HG02759 (cell line): Measurements from ENCODE around the gene CYBC1.

Experiments used
- ATAC-seq: cut with Tn5 transposase; IDR thresholded peaks from one replicate; pipeline ENCODE4 v1.9.1; 2021; ENCODE audit warnings: mild to moderate bottlenecking, moderate library complexity; ENCODE audit not compliant: unreplicated experiment

CYBC1 gene

GRCh38 chr17:82449131-82449882, 1.2 kb downstream of the CYBC1 start:
- ATAC-seq = peak; percentile 62

- ATAC-seq = no peak
Observed at GRCh38 chr17:82447876-82448275, 2.7 kb downstream of the CYBC1 start.

DNA sequence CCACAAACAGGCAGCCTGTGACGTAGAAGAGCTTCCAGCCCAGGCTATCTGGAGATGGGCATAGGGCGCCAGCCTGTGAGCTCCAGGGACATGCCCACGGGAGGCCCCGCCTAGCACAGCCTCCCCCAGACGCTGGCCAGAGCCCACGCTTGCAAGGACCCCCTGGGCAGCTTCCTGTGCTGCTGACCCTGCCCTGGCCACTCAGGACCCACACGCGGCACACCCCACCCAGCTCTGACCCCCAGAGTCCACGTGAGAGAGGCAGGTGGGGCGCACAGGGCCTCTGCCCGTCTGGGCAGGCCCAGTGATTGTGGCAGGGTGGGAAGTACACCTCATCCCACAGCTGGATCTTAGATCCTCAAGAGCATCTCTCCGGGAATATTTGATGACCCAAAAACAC, 3.9 kb downstream of the CYBC1 start:
- ATAC-seq = no peak

- no peak for ATAC-seq
Observed at GRCh38 chr17:82446124-82446523, 4.4 kb downstream of the CYBC1 start.

GRCh38 chr17:82445542-82445941, 5.0 kb downstream of the CYBC1 start:
- ATAC-seq = no peak

GRCh38 chr17:82444941-82445521, 5.5 kb downstream of the CYBC1 start:
- no peak for ATAC-seq

GRCh38 chr17:82444284-82444893, 6.2 kb downstream of the CYBC1 start:
- ATAC-seq = no peak

- no peak for ATAC-seq
Observed at GRCh38 chr17:82443465-82444283, 6.9 kb downstream of the CYBC1 start.

DNA sequence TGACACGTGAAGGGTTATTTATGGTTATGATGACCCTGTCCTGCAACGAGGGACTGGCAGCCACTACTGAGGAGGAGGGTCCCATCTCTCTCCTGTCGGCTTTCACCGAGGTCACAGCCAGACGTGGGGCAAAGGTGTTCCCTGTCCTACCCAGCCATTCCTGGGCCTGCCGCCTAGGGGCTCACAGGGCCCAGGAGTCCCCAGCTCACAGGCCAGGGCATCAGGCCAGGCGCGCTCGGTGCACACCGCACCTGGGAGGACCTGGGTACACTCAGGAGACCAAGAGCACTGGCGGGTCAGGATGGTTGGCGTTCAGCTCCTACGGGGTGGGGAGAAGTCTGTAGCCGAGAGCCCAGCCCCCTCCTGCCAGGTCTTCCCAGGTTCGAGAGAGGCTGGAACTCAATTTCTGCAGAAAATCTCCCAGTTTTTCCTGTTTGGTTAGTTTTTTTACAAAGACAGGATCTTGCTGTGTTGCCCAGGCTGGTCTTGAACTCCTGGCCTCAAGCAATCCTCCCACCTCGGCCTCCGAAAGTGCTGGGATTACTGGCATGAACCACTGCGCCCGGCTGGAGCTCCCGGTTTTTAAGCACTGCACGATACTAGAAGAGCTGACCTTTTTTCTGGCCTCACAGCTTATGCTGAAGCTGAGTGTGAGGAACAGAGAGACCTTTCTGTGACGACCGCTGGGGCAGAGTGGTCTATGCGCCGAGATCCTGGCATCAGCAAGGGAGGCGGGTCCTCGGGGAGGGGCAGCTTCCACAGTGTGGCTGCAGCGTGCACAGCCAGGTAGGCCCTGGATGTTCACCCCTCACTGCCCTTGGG, 7.7 kb downstream of the CYBC1 start:
- no peak for ATAC-seq

GRCh38 chr17:82441691-82442487, 8.7 kb downstream of the CYBC1 start:
- ATAC-seq = no peak

DNA sequence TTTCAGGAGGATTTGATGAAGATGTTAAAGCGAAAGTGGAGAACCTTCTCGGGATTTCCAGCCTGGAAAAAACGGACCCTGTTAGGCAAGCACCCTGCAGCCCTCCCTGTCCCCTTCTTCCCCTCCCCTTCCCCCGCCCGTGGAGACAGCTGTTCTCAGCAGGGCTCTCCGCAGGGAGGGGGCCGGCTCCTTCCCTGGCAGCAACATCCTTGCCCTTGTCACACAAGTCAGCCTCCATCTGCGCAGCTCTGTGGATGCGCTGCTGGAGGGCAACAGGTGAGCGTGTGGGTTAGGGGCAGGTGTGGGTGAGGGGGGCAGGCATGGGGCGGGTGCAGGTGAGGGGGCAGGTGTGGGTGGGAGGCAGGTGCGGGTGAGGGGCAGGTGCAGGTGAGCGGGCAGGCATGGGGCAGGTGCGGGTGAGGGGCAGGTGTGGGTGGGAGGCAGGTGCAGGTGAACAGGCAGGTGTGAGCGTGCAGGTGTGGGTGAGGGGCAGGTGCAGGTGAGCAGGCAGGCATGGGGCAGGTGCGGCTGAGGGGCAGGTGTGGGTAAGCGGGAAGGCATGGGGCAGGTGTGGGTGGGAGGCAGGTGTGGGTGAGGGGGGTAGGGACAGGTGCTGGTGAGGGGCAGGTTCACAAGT, 9.4 kb downstream of the CYBC1 start:
- ATAC-seq = no peak

GRCh38 chr17:82440469-82440981, 10.0 kb downstream of the CYBC1 start:
- ATAC-seq = no peak

DNA sequence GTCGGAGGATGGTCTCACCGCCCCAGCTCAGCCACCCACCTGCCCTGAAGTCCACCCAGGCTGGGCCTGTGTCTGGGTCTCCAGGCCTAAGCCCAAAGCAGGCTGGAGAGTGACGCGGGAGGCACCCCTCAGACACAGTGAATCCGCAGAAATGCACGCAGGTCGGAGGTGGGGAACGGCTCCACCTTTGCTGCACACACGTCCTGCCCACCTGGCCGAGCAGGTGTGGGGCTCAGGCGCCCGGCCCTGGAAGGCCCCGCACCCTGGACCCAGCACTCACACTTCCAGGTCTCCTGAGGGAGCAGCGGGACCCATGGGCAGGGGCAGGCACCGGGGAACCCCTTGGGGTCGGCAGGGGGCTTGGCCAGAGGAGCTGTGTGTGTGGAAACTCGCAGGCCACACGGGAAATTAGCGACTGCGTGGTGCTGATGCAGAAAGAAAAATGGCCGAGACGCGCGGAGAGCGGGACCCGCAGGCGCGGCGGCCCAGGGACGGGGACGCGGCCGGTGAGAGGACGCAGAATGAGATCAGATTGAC, 10.7 kb downstream of the CYBC1 start:
- no peak for ATAC-seq

DNA sequence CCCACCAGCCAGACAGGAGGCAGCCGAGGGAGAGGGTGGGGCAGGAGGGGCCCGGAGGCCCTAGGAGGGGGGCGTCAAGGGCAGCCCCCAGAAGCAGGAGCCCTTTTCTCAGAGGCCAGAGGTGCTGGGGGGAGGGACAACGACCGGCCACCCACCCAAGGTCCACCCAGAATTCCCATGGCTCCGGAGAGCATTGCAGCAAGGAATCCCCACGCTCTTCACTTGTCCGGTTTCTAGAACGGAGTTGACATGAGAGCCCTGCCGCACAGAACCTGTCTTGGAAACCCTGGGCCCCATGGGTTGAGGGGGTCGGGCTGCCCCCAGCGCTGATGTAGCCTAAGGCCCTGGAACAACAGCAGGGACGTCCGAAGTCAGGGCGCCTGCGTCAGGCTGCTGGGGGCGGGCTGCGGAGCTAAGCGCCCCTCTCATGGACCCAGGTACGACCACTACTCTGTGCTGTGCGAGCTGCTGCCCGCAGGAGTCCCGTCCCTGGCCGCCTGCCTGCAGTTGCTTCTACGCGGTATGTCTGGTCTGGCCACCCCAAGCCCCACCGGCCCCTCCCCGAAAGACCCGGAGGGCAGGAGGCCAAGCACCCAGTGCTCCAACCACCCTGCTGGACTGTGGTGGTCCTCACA, 11.2 kb downstream of the CYBC1 start:
- no peak for ATAC-seq

- ATAC-seq = no peak
Observed at GRCh38 chr17:82438401-82439193, 12.0 kb downstream of the CYBC1 start.

DNA sequence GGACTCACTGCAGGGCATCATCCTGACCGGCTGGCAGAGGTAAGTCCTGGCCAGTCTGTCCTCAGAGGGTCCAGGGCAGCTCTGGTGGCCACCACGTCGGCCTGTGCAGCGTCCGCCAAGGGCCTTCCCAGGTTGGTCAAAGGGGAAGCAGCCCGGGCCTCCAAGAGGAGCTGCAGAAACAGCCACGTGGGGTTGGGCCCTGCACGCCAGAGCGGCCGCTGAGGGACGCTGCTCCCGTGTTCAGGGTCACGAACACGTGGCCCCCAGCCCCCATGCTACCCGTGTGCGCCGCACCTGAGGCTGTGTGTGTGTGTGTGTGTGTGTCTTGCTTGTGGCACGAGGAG, 13.3 kb downstream of the CYBC1 start:
- no peak for ATAC-seq

GRCh38 chr17:82436601-82437324, 13.8 kb downstream of the CYBC1 start:
- ATAC-seq = no peak
